HG03159 (cell line): ENCODE results near the gene ADAP2.
"Not testable (repeated sequence)": the region's sequence is repeated elsewhere in the genome, so short reads cannot be mapped to it uniquely, and the experiment has no call there.

Source experiments
- ATAC-seq: cut with Tn5 transposase; IDR thresholded peaks from one replicate; pipeline ENCODE4 v1.9.1; 2021; ENCODE audit warnings: mild to moderate bottlenecking, moderate library complexity; ENCODE audit not compliant: unreplicated experiment

The ADAP2 gene

DNA sequence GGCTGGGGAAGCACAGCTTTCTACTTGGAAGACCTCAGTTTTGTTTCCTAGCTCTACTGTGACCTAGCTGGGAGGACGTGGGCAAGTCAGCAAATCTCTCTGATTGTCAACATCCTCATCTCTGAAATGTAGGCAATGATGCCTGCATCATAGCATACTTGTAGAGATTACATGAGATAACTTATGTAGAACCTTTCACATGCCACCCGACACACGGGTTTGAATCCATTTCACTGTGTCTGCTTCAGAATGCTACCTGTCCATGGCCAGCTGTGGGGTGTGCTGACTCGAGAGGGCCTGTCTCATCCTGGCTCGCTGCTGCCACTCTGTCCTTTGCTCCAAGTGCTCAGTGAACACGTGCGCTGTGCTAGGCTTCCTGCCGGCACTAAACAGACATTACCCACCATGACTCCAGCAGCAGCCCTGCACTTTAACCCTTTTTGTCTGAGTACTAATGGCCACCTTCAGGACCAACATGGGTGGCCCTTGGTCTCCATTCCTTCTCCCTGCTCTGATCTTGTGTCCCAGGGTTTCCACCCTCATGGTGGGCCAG is 7.4 kb downstream of the ADAP2 start:
- ATAC-seq: no peak

DNA sequence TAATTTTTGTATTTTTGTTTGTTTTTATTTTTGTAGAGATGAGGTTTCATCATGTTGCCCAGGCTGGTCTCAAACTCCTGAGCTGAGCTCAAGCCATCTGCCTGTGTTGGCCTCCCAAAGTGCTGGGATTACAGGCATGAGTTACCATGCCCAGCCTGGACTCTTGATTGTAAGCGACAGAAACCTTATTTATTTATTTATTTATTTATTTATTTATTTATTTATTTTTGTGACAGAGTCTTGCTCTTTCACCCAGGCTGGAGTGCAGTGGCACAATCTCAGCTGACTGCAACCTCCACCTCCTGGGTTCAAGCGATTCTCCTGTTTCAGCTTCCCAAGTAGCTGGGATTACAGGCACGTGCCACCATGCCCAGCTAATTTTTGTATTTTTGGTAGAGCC is 8.1 kb downstream of the ADAP2 start:
- ATAC-seq: not testable (repeated sequence)

DNA sequence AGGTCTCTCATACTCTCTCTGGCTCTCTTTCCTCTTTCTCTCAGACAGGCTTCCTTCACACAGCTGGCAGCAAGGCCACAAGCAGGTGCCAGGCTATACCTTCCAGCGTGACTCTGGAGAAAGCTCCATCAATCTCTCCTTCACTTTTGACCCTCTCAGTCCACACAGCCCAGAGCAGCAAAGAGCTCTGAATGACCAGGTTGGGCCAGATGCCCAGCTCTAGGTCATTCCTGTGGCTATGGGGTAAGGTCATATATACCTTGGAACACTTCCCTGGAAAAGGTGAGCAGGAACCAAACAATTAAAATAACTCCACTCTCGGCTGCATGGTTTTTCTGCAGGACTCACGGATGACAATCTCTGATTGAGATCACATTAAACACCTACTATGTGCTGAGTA is 8.8 kb downstream of the ADAP2 start:
- ATAC-seq: no peak

DNA sequence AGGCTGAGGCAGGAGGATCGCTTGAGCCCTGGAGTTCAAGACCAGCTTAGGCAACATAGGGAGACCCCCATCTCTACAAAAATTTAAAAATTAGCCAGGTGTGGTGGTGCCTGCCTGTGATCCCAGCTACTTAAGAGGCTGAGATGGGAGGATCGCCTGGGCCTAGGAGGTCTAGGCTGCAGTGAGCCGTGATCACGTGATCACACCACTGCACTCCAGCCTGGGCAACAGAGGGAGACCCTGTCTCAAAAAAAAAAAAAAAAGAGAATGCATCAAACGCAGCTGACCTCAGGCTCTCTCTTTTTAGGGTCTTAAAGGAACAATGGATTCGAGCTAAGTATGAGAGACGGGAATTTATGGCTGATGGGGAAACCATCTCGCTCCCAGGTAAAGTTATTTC is 9.8 kb downstream of the ADAP2 start:
- ATAC-seq: not testable (repeated sequence)

DNA sequence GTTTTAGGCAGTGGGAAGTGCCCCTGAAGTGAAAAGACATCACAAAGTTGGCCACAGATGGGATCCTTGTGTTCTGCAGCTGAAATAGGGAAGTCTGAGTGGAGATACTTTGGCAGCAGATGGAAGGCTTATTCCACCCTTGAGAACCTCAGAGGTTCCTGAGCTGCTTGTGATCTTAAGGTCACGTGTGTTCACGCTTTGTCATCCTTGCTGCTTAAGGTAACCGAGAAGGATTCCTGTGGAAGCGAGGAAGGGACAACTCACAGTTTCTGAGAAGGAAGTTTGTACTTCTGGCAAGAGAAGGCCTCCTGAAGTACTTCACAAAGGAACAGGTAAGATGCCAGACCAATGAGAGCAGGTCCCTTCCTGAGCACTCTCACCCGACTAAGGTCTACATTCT is 12.2 kb downstream of the ADAP2 start:
- no peak for ATAC-seq

DNA sequence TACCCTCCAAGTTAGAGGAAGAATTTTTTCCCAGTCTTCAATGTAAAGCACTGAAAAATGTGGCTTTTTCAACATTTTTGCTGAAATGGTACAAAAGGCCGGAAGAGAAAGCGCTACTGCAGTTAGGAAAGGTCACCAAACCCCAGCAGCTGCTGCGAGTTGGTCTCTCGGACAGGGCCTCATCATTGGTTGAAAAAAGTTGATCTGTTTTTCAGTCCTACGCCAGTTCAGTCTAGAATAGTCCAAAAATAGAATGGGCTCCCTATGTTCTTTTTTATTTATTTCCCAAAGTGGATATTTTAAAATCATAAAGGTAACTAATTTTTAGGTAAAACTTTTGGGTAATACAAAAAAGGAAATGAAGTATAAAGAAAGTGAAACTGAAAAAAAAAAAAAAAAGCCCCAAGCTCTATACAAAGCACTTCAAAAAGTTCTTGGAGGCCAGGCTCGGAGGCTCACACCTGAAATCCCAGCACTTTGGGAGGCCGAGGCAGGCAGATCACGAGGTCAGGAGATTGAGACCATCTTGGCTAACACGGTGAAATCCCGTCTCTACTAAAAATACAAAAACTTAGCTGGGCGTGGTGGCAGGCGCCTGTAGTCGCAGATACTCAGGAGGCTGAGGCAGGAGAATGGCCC is 17.4 kb downstream of the ADAP2 start:
- no peak for ATAC-seq

DNA sequence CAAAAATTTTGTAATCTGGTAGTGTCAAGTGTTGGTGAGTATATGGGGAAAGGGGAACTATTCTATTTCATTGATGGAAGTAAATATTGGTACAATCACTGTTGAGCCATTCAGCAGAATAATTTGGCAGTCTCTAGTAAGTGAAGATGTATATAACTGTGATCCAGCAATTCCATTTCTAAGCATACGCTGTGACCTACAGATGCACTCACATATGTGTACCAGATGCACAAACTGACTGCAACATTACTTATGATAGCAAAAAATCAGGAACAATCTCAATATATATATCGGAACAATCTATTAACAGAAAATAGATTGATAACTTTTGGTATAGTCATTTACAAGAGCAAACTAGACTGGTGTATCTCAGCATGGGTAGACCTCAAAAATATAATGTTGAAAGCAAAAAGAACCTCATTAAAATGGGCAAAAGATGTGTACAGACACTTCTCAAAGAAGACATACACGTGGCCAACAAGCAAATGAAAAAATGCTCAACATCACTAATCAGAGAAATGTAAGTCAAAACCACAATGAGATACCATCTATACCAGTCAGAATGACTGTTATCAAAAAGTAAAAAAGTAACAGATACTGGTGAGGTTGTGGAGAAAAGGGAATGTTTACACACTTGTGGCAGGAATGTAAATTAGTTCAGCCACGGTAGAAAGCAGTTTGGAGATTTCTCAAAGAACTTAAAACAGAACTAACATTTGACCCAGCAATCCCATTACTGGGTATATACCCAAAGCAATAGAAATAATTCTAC is 20.7 kb downstream of the ADAP2 start:
- no peak for ATAC-seq

DNA sequence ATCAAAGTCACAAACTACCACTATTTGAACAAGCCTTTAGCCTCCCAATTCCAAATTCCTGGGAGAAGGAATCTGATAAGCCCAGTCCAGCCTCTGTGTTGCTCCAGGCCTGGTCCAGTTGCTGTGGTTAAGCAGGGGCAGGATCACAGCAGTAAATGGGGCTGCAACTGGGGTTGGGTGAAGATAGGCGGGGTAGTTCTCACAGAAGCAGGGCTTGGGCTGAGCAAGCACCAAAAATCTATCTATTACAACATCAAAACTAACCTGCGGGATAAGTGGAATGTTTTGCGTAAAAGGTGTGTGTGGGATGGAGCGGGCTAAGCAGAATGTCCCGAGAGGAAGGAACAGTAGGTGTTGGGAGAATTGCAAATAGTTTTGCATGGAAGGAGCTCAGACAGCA is 26.1 kb downstream of the ADAP2 start:
- ATAC-seq: no peak

DNA sequence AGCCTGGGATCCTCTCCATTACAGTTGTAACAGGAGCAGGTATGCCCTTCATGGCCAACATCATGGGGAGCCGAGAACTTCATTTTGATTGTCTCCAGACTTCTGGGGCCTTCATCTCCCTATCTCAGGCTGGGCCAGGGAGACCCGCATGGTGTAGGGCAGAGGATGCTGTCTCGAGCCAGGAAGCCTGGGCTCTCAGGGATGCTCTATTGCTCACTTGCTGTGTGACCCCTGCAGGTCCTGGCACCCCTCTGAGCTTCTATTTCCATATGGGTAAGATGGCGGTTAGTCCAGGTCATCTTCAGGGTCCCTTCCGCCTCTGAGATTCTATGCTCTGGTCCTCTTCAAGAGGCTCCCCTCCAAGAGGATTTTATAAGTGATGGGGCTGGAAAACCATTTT is 28.4 kb downstream of the ADAP2 start:
- ATAC-seq: no peak

DNA sequence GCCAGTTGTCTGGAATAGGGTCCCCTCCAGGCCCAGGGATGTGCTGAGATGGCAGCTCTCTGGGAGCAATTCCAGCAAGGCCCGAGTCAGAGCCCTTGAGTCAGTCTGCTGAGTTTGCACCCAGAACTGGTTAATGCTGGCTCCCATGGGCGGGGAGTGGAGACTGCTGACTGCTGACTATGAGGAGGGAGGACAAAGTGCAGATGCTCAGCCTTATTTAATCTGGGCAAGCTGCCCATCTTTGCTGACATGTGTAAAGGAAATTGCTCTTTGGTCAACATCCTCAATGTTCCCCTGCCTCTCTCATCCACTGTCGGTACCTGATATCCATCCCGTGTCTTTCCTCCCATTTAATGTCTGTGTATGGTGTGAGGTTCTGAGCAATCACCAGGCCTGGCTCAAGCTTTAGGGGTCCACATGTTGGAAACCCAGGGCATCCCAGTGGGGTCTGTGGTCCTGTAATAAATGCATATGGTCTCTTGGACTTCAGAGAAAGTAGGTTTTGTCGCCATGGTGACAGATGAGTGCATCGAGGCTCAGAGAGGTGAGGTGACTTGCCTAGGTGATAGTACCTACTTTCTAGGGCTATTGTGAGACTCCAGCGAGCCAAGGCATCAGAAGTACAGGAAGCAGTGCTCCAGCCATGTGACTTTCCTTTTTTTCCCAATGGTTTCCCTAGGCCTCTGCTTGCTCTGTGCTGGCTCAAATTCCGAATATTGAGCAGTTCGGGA is 29.1 kb downstream of the ADAP2 start:
- no peak for ATAC-seq

DNA sequence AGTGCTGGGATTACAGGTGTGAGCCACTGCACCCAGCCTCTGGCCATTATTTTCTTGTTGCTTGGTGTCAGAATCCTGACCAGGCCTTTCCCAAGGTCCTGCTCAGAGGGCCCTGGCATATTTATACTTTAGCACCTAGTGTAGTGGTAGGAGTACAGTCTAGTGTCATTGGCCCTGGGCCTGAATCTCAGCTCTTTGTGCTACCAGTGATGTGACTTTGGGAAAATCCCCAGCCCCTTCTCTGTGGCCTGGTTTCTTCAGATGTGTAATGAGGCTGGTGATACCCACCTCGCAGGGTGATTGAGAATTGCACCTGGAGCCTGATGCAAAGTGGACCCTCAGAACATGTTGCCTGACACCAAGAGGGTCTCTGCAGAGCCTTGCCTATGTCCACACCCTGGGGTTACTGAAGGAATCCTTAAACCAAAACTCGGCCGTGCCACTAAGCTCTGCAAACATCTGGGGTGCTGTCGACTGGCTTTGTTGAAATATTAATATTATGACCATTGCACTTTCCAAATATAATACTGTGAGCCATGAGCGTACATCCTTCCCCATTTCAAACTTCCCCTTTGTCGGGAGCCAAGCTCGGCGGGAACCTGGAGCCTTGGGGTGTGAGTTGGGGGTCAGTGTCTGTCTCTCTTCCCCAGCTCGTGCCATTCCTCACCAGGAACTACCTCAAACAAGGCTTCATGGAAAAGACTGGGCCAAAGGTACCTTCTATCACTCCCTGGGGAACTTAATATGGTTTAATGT is 31.1 kb downstream of the ADAP2 start:
- no peak for ATAC-seq

DNA sequence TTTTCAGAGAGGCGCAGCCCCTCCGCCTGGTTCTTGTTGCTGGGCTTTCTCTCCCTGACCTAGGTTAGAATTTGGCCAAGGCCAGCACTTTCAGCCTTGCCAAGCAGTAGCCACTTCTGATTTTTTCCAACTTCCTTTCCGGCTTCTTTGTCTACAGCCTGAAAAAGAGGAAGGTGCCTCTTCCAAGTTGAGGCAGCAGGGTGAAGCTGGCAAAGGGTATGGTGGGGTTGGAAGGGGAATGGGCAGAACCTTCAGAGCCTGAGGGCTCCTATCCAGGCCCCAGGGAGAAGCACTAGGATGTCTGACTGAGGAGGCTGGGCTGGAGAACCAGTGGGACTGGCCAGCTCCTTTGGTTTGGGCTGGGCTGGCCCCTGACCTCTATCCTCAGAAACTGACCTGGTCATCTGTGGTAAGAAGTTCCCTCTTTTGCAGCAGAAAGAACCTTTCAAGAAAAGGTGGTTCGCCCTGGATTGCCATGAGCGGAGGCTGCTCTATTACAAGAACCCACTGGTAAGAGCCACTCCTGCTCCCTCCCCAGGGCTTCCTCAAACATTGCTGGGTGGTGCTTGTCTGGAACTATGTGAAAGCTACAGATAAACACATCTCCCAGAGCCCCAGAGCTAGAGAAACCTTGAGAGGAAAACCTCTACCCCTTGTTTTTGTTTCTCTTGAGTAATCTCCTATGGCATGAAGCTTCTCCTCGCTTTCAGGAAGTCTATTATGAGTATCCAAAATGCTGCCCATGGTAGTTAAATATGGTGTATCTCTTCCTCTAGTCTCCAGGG is 32.5 kb downstream of the ADAP2 start:
- no peak for ATAC-seq

DNA sequence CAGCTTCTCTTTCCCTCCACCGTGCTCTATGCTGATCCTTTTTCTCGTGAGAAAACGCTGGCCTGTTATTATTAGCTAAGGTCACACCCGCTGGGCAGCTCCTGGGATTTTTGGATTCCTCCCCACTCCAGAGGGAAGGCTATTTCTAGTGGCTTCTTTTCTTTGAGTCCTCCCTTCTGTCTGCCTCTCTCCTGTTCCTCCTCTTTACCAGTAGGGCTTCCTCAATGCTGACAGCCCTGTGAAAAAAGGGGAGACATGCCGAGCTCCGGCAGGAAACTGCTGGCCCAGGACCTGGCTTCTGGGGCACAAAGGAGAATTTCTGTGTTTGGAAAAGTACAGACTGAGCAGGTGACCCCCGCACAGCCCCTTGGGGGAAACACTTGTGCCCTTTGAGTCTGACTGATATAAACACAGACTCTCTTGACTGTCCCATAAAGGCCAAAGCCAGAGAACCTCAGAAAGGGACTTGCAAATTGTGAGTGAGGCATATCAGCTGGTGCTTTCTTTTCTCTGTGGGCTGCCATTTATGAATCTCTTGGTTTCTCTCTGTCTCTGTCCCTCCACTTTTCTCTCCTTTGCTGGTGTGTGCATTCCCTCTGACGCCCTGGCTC is 35.1 kb downstream of the ADAP2 start:
- ATAC-seq: no peak

DNA sequence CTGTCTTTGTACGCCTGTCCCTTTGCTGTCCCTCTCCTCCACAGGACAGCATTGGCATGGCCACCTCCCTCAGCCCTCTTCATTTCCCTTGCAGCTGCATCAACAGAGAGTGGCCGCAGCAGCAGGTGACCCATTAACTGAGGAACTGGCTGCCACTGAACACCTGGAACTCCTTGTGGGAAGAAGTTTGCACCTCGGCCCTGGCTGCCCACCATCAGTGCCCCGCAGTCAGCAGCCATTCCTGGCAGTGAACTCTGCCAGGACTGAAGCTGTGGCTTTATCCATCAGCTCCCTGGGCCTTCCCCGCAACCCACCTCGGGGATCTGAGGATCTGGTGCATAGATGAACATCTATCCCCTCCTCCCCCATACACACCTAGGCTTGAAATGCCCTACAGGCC is 36.0 kb downstream of the ADAP2 start:
- ATAC-seq: no peak

DNA sequence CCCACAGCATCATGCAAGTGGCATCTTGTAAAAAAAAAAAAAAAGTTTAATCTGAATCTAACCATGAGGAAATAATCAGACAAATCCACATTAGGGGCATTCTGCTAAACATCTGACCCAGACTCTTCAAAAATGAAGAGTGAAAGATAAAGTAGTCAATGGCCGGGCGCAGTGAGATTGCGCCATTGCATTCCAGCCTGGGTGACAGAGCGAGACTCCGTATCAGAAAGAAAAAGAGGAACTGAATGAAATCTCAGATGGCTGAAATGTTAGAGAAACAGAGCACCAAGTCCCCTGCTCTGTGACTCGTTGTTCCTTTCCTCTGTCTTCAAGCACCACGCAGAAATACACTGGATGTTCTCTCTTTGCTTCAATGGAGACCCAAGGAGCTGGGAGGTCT is 36.4 kb downstream of the ADAP2 start:
- no peak for ATAC-seq

DNA sequence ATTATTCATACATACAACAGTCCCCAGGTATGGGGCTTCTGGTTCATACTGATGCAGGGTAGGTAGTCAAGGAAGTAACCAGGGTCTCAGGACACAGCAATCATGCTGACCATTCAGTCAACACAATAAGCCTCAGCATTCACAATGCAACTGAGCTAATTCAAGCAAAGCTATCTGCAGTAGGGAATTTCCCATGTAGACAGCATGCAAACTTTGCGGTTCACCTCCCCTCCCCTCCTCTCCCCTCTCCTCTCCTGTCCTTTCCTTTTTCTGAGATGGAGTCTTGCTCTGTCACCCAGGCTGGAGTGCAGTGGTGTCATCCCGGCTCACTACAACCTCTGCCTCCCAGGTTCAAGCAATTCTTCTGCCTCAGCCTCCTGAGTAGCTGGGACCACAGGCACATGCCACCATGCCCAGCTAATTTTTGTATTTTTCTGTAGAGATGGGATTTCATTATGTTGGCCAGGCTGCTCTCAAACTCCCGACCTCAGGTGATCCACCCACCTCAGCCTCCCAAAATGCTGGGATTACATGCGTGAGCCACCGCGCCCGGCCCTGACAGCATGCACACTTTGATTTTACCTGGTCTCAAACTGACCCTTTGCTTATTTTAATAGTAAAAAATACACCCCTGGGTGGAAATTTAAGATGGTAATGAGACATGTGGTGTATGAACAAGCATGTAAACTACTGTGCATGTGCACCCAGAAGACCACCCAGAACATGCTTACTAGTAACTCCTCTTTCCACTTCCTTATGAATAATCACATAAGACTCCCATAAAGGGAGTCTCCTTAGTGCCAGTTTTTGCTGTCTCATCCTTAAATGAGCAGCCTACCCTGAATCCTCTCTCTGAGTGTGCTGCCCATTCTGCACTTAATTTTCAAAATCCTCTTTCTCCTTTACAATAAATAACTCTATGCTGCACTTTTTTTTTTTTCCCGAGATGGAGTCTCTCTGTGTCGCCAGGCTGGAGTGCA is 39.8 kb downstream of the ADAP2 start:
- ATAC-seq: no peak

DNA sequence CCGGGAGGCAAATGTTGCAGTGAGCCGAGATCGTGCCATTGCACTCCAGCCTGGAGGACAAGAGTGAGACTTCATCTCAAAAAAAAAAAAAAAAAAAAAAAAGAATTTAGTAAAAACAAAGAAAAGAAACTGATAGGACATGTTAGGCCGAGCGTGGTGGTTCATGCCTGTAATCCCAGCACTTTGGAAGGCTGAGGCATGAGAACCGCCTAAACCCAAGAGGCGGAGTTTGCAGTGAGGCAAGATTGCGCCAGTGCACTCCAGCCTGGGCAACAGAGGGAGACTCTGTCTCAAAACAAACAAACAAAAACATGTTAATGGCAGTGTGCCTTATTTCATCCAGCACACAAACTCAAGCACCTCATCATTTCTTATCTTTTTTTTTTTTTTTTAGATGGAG is 42.6 kb downstream of the ADAP2 start:
- ATAC-seq: not testable (repeated sequence)

DNA sequence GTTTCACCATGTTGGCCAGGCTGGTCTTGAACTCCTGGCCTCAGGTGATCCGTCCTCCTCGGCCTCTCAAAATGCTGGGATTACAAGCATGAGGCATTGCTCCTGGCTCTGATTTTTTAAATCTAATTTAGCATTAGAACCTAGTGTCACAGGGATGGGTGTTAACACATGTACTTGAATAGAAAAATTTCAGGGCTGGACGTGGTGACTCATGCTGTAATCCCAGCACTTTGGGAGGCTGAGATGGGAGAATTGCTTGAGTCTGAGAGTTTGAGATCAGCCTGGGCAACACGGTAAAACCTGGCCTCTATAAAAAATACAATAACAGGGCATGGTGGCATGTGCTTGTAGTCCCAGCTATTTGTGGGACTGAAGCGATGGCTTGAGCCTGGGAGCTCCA is 43.1 kb downstream of the ADAP2 start:
- ATAC-seq: no peak

DNA sequence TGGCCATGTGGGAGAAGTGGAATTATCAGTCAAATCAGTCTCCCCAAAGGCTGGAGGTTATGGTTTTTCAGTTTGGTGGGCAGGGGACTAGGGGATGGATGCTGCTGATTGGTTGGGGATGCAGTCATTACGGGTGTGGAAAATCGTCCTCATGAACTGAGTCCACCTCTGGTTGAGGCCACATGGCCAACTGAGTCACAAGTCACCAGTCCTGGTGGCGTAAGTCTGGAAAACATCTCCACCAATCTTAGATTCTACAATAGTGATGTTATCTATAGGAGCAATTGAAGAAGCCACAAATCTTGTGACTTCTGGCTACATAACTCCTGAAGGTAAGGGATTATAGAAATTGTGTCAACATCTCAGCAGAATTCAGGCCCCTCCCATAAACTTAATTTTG is 43.9 kb downstream of the ADAP2 start:
- ATAC-seq: no peak
